Measurements from ENCODE around the gene GNAL. TPM values are rescaled to one million over a fixed set of nuclear protein-coding genes. Genes with fewer than 3 reads are reported as not detected.
A peak's percentile ranks its signal among the peaks of the same experiment; 100 is the strongest.
"Not testable (repeated sequence)": the region's sequence is repeated elsewhere in the genome, so short reads cannot be mapped to it uniquely, and the experiment has no call there.

Gene GNAL
- total RNA-seq, 1 donor from 2014 or later: 4.1 TPM

- DNase-seq: no peak
Measured at GRCh38 chr18:11669271-11669947, 19.7 kb upstream of the GNAL start.

- DNase-seq: no peak
Measured at GRCh38 chr18:11669948-11670275, 19.2 kb upstream of the GNAL start.

GRCh38 chr18:11671156-11671555 is 17.9 kb upstream of the GNAL start:
- no peak for DNase-seq

GRCh38 chr18:11672198-11672597 is 16.9 kb upstream of the GNAL start:
- no peak for DNase-seq

GRCh38 chr18:11672846-11673454 is 16.1 kb upstream of the GNAL start:
- DNase-seq: no peak

GRCh38 chr18:11673560-11673959 is 15.5 kb upstream of the GNAL start:
- DNase-seq: no peak

- DNase-seq: no peak
Measured at GRCh38 chr18:11674119-11674518, 14.9 kb upstream of the GNAL start.

- DNase-seq: no peak
Measured at GRCh38 chr18:11676386-11676785, 12.7 kb upstream of the GNAL start.

- no peak for DNase-seq
Measured at GRCh38 chr18:11676867-11677266, 12.2 kb upstream of the GNAL start.

- DNase-seq: no peak
Measured at GRCh38 chr18:11678211-11678610, 10.9 kb upstream of the GNAL start.

GRCh38 chr18:11689669-11690565 is 853 bp downstream of the GNAL start:
- no peak for DNase-seq

GRCh38 chr18:11690660-11691059 is 1.6 kb downstream of the GNAL start:
- DNase-seq: not testable (repeated sequence)

GRCh38 chr18:11695736-11696135 is 6.7 kb downstream of the GNAL start:
- DNase-seq: peak; percentile 44

GRCh38 chr18:11696451-11696850 is 7.4 kb downstream of the GNAL start:
- DNase-seq: no peak

- DNase-seq: no peak
Measured at GRCh38 chr18:11700876-11701275, 11.8 kb downstream of the GNAL start.

GRCh38 chr18:11710578-11710977 is 21.5 kb downstream of the GNAL start:
- no peak for DNase-seq

- no peak for DNase-seq
Measured at GRCh38 chr18:11713756-11714155, 24.7 kb downstream of the GNAL start.

GRCh38 chr18:11714244-11714918 is 25.3 kb downstream of the GNAL start:
- no peak for DNase-seq

- not testable (repeated sequence) for DNase-seq
Measured at GRCh38 chr18:11716767-11717315, 27.8 kb downstream of the GNAL start.

- DNase-seq: no peak
Measured at GRCh38 chr18:11719050-11719449, 30.0 kb downstream of the GNAL start.

- no peak for DNase-seq
Measured at GRCh38 chr18:11719621-11720020, 30.6 kb downstream of the GNAL start.

- no peak for DNase-seq
Measured at GRCh38 chr18:11721720-11722119, 32.7 kb downstream of the GNAL start.
